Measurements from ENCODE around the gene OR8D2.
"Not testable (repeated sequence)": the region's sequence is repeated elsewhere in the genome, so short reads cannot be mapped to it uniquely, and the experiment has no call there.

Gene OR8D2

GRCh38 chr11:124285610-124286344 is 34.2 kb downstream of the OR8D2 start:
- no peak overlapping the region for H3K4me3 ChIP-seq (ENCODE audit: low read length in 2 of 2)
- H3K9me3 ChIP-seq (ENCODE audit: control insufficient read depth in 2 of 2, low read length in 2 of 2) = no peaks in the 10 kb centered on the region
- no peak overlapping the region for H3K27ac ChIP-seq (ENCODE audit: low read length)
- H3K27me3 ChIP-seq (ENCODE audit: control insufficient read depth in 1 of 2, insufficient read depth in 2 of 2, low read length in 2 of 2) = no peaks in the 10 kb centered on the region
- H3K36me3 ChIP-seq (ENCODE audit: control insufficient read depth in 2 of 2, insufficient read depth in 2 of 2, low read length in 2 of 2) = no peaks in the 10 kb centered on the region
- no peaks in the 10 kb centered on the region for H3K4me1 ChIP-seq (ENCODE audit: control insufficient read depth, insufficient read depth, low read length)
- no peak overlapping the region for H3K9ac ChIP-seq (ENCODE audit: low read length in 2 of 2)

- Histone ChIP-seq H3K27me3 (ENCODE audit: control insufficient read depth in 1 of 2, insufficient read depth in 2 of 2, low read length in 2 of 2) (no peaks in the 10 kb centered on the region), H3K27ac (ENCODE audit: low read length) (no peak overlapping the region), H3K4me3 (ENCODE audit: low read length in 2 of 2) (no peak overlapping the region), H3K9me3 (ENCODE audit: control insufficient read depth in 2 of 2, low read length in 2 of 2) (no peaks in the 10 kb centered on the region), H3K9ac (ENCODE audit: low read length in 2 of 2) (no peak overlapping the region), H3K4me1 (ENCODE audit: control insufficient read depth, insufficient read depth, low read length) (no peaks in the 10 kb centered on the region), H3K36me3 (ENCODE audit: control insufficient read depth in 2 of 2, insufficient read depth in 2 of 2, low read length in 2 of 2) (no peaks in the 10 kb centered on the region)
Measured at GRCh38 chr11:124278261-124278660, 41.7 kb downstream of the OR8D2 start.

- no peaks in the 10 kb centered on the region for H3K9me3 ChIP-seq (ENCODE audit: control insufficient read depth in 2 of 2, low read length in 2 of 2)
- H3K4me1 ChIP-seq (ENCODE audit: control insufficient read depth, insufficient read depth, low read length) = no peaks in the 10 kb centered on the region
- H3K36me3 ChIP-seq (ENCODE audit: control insufficient read depth in 2 of 2, insufficient read depth in 2 of 2, low read length in 2 of 2) = no peaks in the 10 kb centered on the region
- H3K9ac ChIP-seq (ENCODE audit: low read length in 2 of 2) = no peak overlapping the region
- H3K27ac ChIP-seq (ENCODE audit: low read length) = no peak overlapping the region
- H3K27me3 ChIP-seq (ENCODE audit: control insufficient read depth in 1 of 2, insufficient read depth in 2 of 2, low read length in 2 of 2) = no peaks in the 10 kb centered on the region
- no peak overlapping the region for H3K4me3 ChIP-seq (ENCODE audit: low read length in 2 of 2)
Measured at GRCh38 chr11:124277804-124278203, 42.2 kb downstream of the OR8D2 start.

- Histone ChIP-seq H3K36me3 (ENCODE audit: control insufficient read depth in 2 of 2, insufficient read depth in 2 of 2, low read length in 2 of 2) (no peaks in the 10 kb centered on the region), H3K9ac (ENCODE audit: low read length in 2 of 2) (no peak overlapping the region), H3K9me3 (ENCODE audit: control insufficient read depth in 2 of 2, low read length in 2 of 2) (no peaks in the 10 kb centered on the region), H3K27me3 (ENCODE audit: control insufficient read depth in 1 of 2, insufficient read depth in 2 of 2, low read length in 2 of 2) (no peaks in the 10 kb centered on the region), H3K27ac (ENCODE audit: low read length) (no peak overlapping the region), H3K4me1 (ENCODE audit: control insufficient read depth, insufficient read depth, low read length) (no peaks in the 10 kb centered on the region), H3K4me3 (ENCODE audit: low read length in 2 of 2) (no peak overlapping the region)
Measured at GRCh38 chr11:124277207-124277606, 42.8 kb downstream of the OR8D2 start.

GRCh38 chr11:124276081-124276480 is 43.9 kb downstream of the OR8D2 start:
- no peak overlapping the region for H3K27ac ChIP-seq (ENCODE audit: low read length)
- no peak overlapping the region for H3K9ac ChIP-seq (ENCODE audit: low read length in 2 of 2)
- H3K36me3 ChIP-seq (ENCODE audit: control insufficient read depth in 2 of 2, insufficient read depth in 2 of 2, low read length in 2 of 2) = no peaks in the 10 kb centered on the region
- no peaks in the 10 kb centered on the region for H3K4me1 ChIP-seq (ENCODE audit: control insufficient read depth, insufficient read depth, low read length)
- H3K9me3 ChIP-seq (ENCODE audit: control insufficient read depth in 2 of 2, low read length in 2 of 2) = no peaks in the 10 kb centered on the region
- H3K4me3 ChIP-seq (ENCODE audit: low read length in 2 of 2) = no peak overlapping the region
- no peaks in the 10 kb centered on the region for H3K27me3 ChIP-seq (ENCODE audit: control insufficient read depth in 1 of 2, insufficient read depth in 2 of 2, low read length in 2 of 2)

GRCh38 chr11:124274000-124274399 is 46.0 kb downstream of the OR8D2 start:
- no peaks in the 10 kb centered on the region for H3K9me3 ChIP-seq (ENCODE audit: control insufficient read depth in 2 of 2, low read length in 2 of 2)
- H3K27me3 ChIP-seq (ENCODE audit: control insufficient read depth in 1 of 2, insufficient read depth in 2 of 2, low read length in 2 of 2) = no peaks in the 10 kb centered on the region
- no peak overlapping the region for H3K4me3 ChIP-seq (ENCODE audit: low read length in 2 of 2)
- no peaks in the 10 kb centered on the region for H3K4me1 ChIP-seq (ENCODE audit: control insufficient read depth, insufficient read depth, low read length)
- no peak overlapping the region for H3K9ac ChIP-seq (ENCODE audit: low read length in 2 of 2)
- H3K27ac ChIP-seq (ENCODE audit: low read length) = no peak overlapping the region
- no peaks in the 10 kb centered on the region for H3K36me3 ChIP-seq (ENCODE audit: control insufficient read depth in 2 of 2, insufficient read depth in 2 of 2, low read length in 2 of 2)

- not testable (repeated sequence) for H3K27me3 ChIP-seq (ENCODE audit: control insufficient read depth in 1 of 2, insufficient read depth in 2 of 2, low read length in 2 of 2); H3K4me1 ChIP-seq (ENCODE audit: control insufficient read depth, insufficient read depth, low read length); H3K9ac ChIP-seq (ENCODE audit: low read length in 2 of 2); H3K9me3 ChIP-seq (ENCODE audit: control insufficient read depth in 2 of 2, low read length in 2 of 2); H3K36me3 ChIP-seq (ENCODE audit: control insufficient read depth in 2 of 2, insufficient read depth in 2 of 2, low read length in 2 of 2); H3K27ac ChIP-seq (ENCODE audit: low read length); H3K4me3 ChIP-seq (ENCODE audit: low read length in 2 of 2)
Measured at GRCh38 chr11:124270886-124271285, 49.1 kb downstream of the OR8D2 start.
